ENCODE measurements around the gene MYO9A. TPM values are rescaled to one million over a fixed set of nuclear protein-coding genes. Genes with fewer than 3 reads are reported as not detected.

MYO9A gene
- total RNA-seq, 1 donor from 2014 or later = 39.2 TPM

DNA sequence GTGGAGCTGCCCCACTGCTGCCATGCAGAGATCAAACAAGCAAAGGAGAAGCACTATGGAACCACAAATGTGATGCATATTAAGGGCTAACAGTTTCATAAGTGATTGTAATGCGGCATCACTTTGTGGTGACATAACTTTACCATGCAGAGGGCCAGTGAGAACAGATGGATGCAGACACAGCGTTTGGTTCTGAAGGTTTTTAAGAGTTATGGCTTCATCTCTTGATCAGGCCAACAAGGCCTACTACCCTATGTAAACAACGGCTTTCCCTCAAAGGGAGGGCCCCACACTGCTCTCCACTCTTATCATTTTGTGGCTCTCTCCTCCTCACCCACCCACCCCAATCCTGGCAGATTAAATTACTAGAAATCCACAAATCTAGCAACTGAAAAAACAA lies 294.1 kb downstream of the MYO9A start:
- H3K27ac Mint-ChIP-seq (ENCODE audit: unreplicated experiment) = no peak overlapping the region
- no peak overlapping the region for H3K4me3 Mint-ChIP-seq (ENCODE audit: unreplicated experiment)
- DNase-seq (ENCODE audit: low spot score) = no peak
- H3K4me1 Mint-ChIP-seq (ENCODE audit: unreplicated experiment) = no peaks in the 10 kb centered on the region
- TF ChIP-seq, protein P1, sequence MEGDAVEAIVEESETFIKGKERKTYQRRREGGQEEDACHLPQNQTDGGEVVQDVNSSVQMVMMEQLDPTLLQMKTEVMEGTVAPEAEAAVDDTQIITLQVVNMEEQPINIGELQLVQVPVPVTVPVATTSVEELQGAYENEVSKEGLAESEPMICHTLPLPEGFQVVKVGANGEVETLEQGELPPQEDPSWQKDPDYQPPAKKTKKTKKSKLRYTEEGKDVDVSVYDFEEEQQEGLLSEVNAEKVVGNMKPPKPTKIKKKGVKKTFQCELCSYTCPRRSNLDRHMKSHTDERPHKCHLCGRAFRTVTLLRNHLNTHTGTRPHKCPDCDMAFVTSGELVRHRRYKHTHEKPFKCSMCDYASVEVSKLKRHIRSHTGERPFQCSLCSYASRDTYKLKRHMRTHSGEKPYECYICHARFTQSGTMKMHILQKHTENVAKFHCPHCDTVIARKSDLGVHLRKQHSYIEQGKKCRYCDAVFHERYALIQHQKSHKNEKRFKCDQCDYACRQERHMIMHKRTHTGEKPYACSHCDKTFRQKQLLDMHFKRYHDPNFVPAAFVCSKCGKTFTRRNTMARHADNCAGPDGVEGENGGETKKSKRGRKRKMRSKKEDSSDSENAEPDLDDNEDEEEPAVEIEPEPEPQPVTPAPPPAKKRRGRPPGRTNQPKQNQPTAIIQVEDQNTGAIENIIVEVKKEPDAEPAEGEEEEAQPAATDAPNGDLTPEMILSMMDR (IDR thresholded peaks at IDR 0.05; ENCODE audit: unreplicated experiment) = no peak
- peaks cover 39% of the 10 kb centered on the region for H3K36me3 Mint-ChIP-seq (ENCODE audit: low read depth, unreplicated experiment)
- no peaks in the 10 kb centered on the region for H3K9me3 Mint-ChIP-seq (ENCODE audit: unreplicated experiment)
- no peaks in the 10 kb centered on the region for H3K27me3 Mint-ChIP-seq (ENCODE audit: unreplicated experiment)

DNA sequence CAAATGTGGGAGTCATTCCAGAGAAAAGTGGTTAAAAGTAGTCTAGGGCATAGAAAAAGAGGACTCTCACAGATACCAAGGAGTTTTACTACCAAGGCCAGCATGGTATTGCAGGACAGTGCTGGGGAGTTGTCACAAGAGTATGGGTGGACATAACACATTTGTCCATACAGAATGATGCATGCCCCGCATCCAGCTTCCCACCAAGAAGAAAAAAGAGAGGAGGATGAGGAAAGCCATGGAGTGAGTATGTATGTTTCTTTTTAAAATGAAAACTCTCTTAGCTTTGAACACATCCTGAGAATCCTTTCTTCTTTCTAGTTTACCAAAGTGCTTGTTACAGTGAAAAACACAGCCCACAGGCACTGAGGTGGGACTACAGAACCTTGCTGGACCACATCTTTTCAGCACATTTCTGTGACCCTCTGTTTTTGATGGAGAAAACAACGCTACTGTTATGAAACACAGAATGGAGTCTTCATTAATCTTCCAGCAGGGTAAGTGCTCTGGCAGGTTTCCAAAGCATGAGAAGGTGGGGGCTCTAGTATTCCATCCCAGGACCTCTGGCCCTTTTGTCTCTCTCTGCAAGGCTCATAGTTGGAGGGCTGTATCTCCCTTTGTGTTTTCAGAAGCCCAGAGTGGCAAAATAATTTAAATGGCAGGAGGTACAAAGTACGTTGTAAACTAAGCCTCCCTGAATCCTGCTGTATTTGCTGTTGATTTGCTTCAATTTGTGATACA lies 294.9 kb downstream of the MYO9A start:
- no peak for DNase-seq (ENCODE audit: low spot score)
- TF ChIP-seq, protein P1 (IDR thresholded peaks at IDR 0.05; ENCODE audit: unreplicated experiment) = no peak

DNA sequence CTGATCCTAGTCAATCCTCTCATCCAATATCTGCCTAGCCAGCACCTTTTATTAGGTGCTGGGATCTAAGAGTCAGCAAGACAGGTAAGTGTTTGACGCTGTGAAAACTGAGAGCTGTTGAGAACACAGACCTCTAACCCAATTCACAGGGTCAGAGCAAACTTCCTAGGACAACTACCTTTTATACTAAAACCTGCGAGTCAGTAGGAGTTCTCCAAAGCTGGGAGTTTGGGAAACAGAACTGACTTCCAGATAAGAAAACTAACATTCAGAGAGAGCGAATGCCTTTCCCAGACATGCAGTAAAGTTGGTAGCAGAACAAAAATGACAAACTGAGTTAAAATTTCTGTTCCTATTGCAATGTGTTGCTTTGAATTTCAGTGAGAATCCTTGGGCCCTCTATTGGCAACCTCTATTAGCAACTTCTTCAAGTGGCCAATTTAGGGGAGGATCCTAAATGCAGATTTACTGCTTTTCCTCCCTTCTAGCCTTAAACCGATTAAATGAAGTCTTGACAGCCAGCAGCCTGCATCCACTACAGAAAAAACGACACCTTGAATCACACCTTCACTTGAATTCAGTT lies 296.3 kb downstream of the MYO9A start:
- Mint-ChIP-seq H3K27ac (ENCODE audit: unreplicated experiment) (no peak overlapping the region), H3K9me3 (ENCODE audit: unreplicated experiment) (no peaks in the 10 kb centered on the region), H3K36me3 (ENCODE audit: low read depth, unreplicated experiment) (peaks cover 35% of the 10 kb centered on the region), H3K4me3 (ENCODE audit: unreplicated experiment) (no peak overlapping the region), H3K27me3 (ENCODE audit: unreplicated experiment) (no peaks in the 10 kb centered on the region), H3K4me1 (ENCODE audit: unreplicated experiment) (no peaks in the 10 kb centered on the region)
- TF ChIP-seq, protein P1 (IDR thresholded peaks at IDR 0.05; ENCODE audit: unreplicated experiment) = no peak
- no peak for DNase-seq (ENCODE audit: low spot score)

More for the DNA sequence above, 294.9 kb downstream of the MYO9A start:
- H3K27ac Mint-ChIP-seq (ENCODE audit: unreplicated experiment) = no peak overlapping the region
- H3K27me3 Mint-ChIP-seq (ENCODE audit: unreplicated experiment) = no peaks in the 10 kb centered on the region
- no peaks in the 10 kb centered on the region for H3K9me3 Mint-ChIP-seq (ENCODE audit: unreplicated experiment)
- H3K4me1 Mint-ChIP-seq (ENCODE audit: unreplicated experiment) = no peaks in the 10 kb centered on the region
- H3K4me3 Mint-ChIP-seq (ENCODE audit: unreplicated experiment) = no peak overlapping the region
- H3K36me3 Mint-ChIP-seq (ENCODE audit: low read depth, unreplicated experiment) = peaks cover 34% of the 10 kb centered on the region

DNA sequence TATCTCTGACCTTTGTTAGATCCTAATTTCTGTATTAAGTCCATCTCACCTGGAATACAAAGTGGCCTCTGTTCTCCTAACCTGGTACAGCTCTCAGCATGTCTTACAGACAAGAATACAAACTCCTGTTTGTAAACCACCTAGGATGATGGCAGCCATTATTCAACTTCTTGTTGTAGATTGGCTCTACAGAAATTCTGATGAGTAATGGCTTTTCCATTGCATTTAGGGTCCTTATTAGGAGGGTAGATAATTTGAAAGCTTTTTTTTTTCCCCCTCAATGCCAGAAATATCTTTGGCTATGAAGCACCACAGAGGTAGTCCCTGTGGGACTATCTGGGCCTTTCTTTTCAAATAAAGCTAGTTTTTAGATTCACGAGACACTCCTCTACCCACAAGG lies 297.8 kb downstream of the MYO9A start:
- Mint-ChIP-seq H3K4me1 (ENCODE audit: unreplicated experiment) (no peaks in the 10 kb centered on the region), H3K36me3 (ENCODE audit: low read depth, unreplicated experiment) (peaks cover 35% of the 10 kb centered on the region), H3K4me3 (ENCODE audit: unreplicated experiment) (no peak overlapping the region), H3K27me3 (ENCODE audit: unreplicated experiment) (no peaks in the 10 kb centered on the region), H3K27ac (ENCODE audit: unreplicated experiment) (no peak overlapping the region), H3K9me3 (ENCODE audit: unreplicated experiment) (no peaks in the 10 kb centered on the region)
- TF ChIP-seq, protein P1 (IDR thresholded peaks at IDR 0.05; ENCODE audit: unreplicated experiment) = no peak
- no peak for DNase-seq (ENCODE audit: low spot score)

DNA sequence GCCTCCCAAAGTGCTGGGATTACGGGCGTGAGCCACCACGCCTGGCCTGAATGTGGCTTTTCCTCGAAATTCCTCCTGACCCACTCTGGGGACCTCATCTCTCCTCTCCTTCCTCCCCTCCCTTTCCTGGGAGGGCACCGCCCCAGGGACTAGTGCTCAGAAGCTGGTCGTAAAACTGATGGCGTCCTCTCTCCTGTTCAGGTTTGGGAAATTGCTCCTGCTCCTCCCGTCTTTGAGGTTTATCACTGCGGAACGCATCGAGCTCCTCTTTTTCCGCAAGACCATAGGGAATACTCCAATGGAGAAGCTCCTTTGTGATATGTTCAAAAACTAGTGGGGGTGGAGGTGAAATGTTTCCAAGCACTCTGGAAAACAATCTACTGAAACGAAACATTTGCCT lies 300.6 kb downstream of the MYO9A start:
- peaks cover 20% of the 10 kb centered on the region for H3K36me3 Mint-ChIP-seq (ENCODE audit: low read depth, unreplicated experiment)
- H3K27me3 Mint-ChIP-seq (ENCODE audit: unreplicated experiment) = no peaks in the 10 kb centered on the region
- TF ChIP-seq, protein P1 (IDR thresholded peaks at IDR 0.05; ENCODE audit: unreplicated experiment) = no peak
- no peak overlapping the region for H3K4me3 Mint-ChIP-seq (ENCODE audit: unreplicated experiment)
- H3K9me3 Mint-ChIP-seq (ENCODE audit: unreplicated experiment) = no peaks in the 10 kb centered on the region
- no peak for DNase-seq (ENCODE audit: low spot score)
- H3K27ac Mint-ChIP-seq (ENCODE audit: unreplicated experiment) = no peak overlapping the region
- H3K4me1 Mint-ChIP-seq (ENCODE audit: unreplicated experiment) = no peaks in the 10 kb centered on the region

Data from endothelial cell (in vitro differentiated cells).